ENCODE data around the gene CRY1.
"Not testable (repeated sequence)": the region's sequence is repeated elsewhere in the genome, so short reads cannot be mapped to it uniquely, and the experiment has no call there.

The CRY1 gene

GRCh38 chr12:107107381-107107780, 14.0 kb upstream of the CRY1 start:
- DNase-seq: no peak

- DNase-seq: no peak
Observed at GRCh38 chr12:107106241-107107025, 13.1 kb upstream of the CRY1 start.

- DNase-seq: no peak
Observed at GRCh38 chr12:107105410-107105703, 12.0 kb upstream of the CRY1 start.

- no peak for DNase-seq
Observed at GRCh38 chr12:107103516-107103915, 10.2 kb upstream of the CRY1 start.

GRCh38 chr12:107103097-107103496, 9.7 kb upstream of the CRY1 start:
- no peak for DNase-seq

GRCh38 chr12:107102294-107102693, 8.9 kb upstream of the CRY1 start:
- DNase-seq: no peak

GRCh38 chr12:107101651-107102050, 8.3 kb upstream of the CRY1 start:
- DNase-seq: no peak

- DNase-seq: no peak
Observed at GRCh38 chr12:107099917-107100316, 6.6 kb upstream of the CRY1 start.

- DNase-seq: no peak
Observed at GRCh38 chr12:107096571-107096970, 3.2 kb upstream of the CRY1 start.

GRCh38 chr12:107094183-107094448, 767 bp upstream of the CRY1 start:
- no peak for DNase-seq

- DNase-seq: no peak
Observed at GRCh38 chr12:107092669-107093416, 506 bp downstream of the CRY1 start.

GRCh38 chr12:107091989-107092641, 1.2 kb downstream of the CRY1 start:
- peak; percentile 64 for DNase-seq

- no peak for DNase-seq
Observed at GRCh38 chr12:107091381-107091780, 2.0 kb downstream of the CRY1 start.

GRCh38 chr12:107090711-107091110, 2.6 kb downstream of the CRY1 start:
- DNase-seq: no peak

GRCh38 chr12:107088912-107089311, 4.4 kb downstream of the CRY1 start:
- DNase-seq: no peak

- no peak for DNase-seq
Observed at GRCh38 chr12:107086314-107086713, 7.0 kb downstream of the CRY1 start.

- no peak for DNase-seq
Observed at GRCh38 chr12:107081778-107082177, 11.6 kb downstream of the CRY1 start.

- no peak for DNase-seq
Observed at GRCh38 chr12:107080299-107080698, 13.1 kb downstream of the CRY1 start.

GRCh38 chr12:107079172-107080011, 14.0 kb downstream of the CRY1 start:
- no peak for DNase-seq

GRCh38 chr12:107073266-107073665, 20.1 kb downstream of the CRY1 start:
- DNase-seq: not testable (repeated sequence)

- DNase-seq: no peak
Observed at GRCh38 chr12:107066691-107067090, 26.7 kb downstream of the CRY1 start.

GRCh38 chr12:107064687-107065086, 28.7 kb downstream of the CRY1 start:
- DNase-seq: no peak

GRCh38 chr12:107064243-107064642, 29.1 kb downstream of the CRY1 start:
- DNase-seq: no peak
